Testis (tissue), 3 donors: Measurements from ENCODE around the gene XRCC4. TPM values are rescaled to one million over a fixed set of nuclear protein-coding genes. Genes with fewer than 3 reads are reported as not detected.

ENCODE experiments used
- DNase-seq: peaks from one replicate; pipeline ENCODE4 v3.0.0-alpha.2; 2019
- H3K27ac ChIP-seq, 2 donors: fragments of 200-600 bp; sonication (generic); one replicate each; pipeline ENCODE4 v1.5.1; 2019
- H3K27me3 ChIP-seq: fragments of 200-600 bp; sonication (generic); one replicate; pipeline ENCODE4 v1.5.1; 2019
- H3K36me3 ChIP-seq: fragments of 200-600 bp; sonication (generic); one replicate; pipeline ENCODE4 v1.5.1; 2017; ENCODE audit warnings: low read depth; ENCODE audit errors: missing control alignments
- H3K4me1 ChIP-seq: fragments of 200-600 bp; sonication (generic); one replicate; pipeline ENCODE4 v1.5.1; 2019
- H3K4me3 ChIP-seq, 2 donors: fragments of 200-600 bp; sonication (generic); one replicate each; pipeline ENCODE4 v1.5.1; 2017 to 2019
- H3K9me3 ChIP-seq: fragments of 200-600 bp; sonication (generic); one replicate; pipeline ENCODE4 v1.5.1; 2017
- CTCF ChIP-seq, 3 experiments: fragments of 450-650 bp in 2 of 3; fragments of 200-600 bp in 1 of 3; sonication (generic) in 1 of 3; IDR thresholded peaks; one replicate each; pipeline ENCODE4 v1.5.1; 2016 to 2019; ENCODE audit warnings: antibody characterized with exemption in 3 of 3, mild to moderate bottlenecking in 2 of 3, moderate library complexity in 1 of 3
- POLR2A ChIP-seq: fragments of 450-650 bp; IDR thresholded peaks from one replicate; pipeline ENCODE4 v1.6.1; 2017; ENCODE audit warnings: antibody characterized with exemption, mild to moderate bottlenecking, moderate library complexity
- WGBS, 2 donors: methylation state at CpG; one replicate each; pipeline ENCODE4 v1.1.5; 2018; 5-methylcytosine and 5-hydroxymethylcytosine counted together
- intact Hi-C: fragments of 100-400 bp; cut with DNase I; formaldehyde crosslinking; loops from one replicate; pipeline ENCODE4 v1.15.1; 2023; ENCODE audit warnings: low total_unique reads
- polyA plus RNA-seq: library from polyadenylated mRNA; stranded (reverse); fragments of 350-450 nt; fragmentation: Illumina TruSeq; extraction: RNeasy Lipid Tissue Mini Kit (QIAGEN cat#74804); gene quantifications from one replicate; pipeline ENCODE4 v1.2.3, GENCODE V29; 2014; ENCODE audit warnings: low read depth, low replicate concordance; ENCODE audit not compliant: insufficient read depth
- total RNA-seq, 2 donors: library from RNA; depleted of rRNA; stranded (reverse); fragments of >200 nt; gene quantifications; one replicate each; pipeline ENCODE4 v1.2.3, GENCODE V29; 2016

Gene XRCC4
- total and polyA plus RNA-seq, 3 donors from 2014 or later, result 14.2 to 23.3 (median 17.1) TPM

DNA sequence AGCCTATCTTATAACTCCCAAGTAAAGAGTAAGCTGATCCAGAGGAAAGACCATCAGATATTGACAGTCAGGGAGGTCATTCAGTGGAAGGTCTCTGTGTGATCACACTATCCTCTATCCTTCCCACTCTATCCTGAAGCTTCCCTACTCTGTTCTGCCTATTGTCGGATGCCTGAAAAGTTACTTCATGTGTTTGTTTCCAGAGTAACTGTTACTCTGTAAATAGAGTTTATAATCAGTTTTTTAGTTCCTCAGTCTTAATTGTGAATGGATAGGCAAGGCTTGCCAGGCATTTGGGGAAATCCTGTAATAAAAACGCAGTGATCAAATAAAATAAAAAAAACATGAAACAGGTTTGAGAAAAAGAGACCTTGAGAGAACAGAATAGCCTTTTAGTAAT lies 79.8 kb downstream of the XRCC4 start:
- H3K4me1 ChIP-seq, result no peaks in the 10 kb centered on the region
- DNase-seq, result no peak
- WGBS, 2 donors, result 24 to 29% methylated on average over 2 of the region's 2 CpGs
- no peaks in the 10 kb centered on the region for H3K27me3 ChIP-seq
- H3K4me3 ChIP-seq, result no peak overlapping the region
- H3K36me3 ChIP-seq, result no peaks in the 10 kb centered on the region
- TF ChIP-seq POLR2A (no peak), CTCF (IDR thresholded peaks at IDR 0.05) (no peak)
- H3K9me3 ChIP-seq, result no peaks in the 10 kb centered on the region
- H3K27ac ChIP-seq, result no peak overlapping the region
- intact Hi-C loops, result no loop called here

GRCh38 chr5:83162601-83163000 lies 85.3 kb downstream of the XRCC4 start:
- H3K4me1 ChIP-seq, result no peaks in the 10 kb centered on the region
- no peak for DNase-seq
- no peaks in the 10 kb centered on the region for H3K27me3 ChIP-seq
- no peak overlapping the region for H3K4me3 ChIP-seq
- H3K27ac ChIP-seq, result no peak overlapping the region
- TF ChIP-seq POLR2A, result no peak
- no peak for TF ChIP-seq CTCF (IDR thresholded peaks at IDR 0.05)
- intact Hi-C loops, result no loop called here
- no peaks in the 10 kb centered on the region for H3K9me3 ChIP-seq
- 59 to 79% methylated on average over 3 of the region's 3 CpGs for WGBS, 2 donors
- no peaks in the 10 kb centered on the region for H3K36me3 ChIP-seq

DNA sequence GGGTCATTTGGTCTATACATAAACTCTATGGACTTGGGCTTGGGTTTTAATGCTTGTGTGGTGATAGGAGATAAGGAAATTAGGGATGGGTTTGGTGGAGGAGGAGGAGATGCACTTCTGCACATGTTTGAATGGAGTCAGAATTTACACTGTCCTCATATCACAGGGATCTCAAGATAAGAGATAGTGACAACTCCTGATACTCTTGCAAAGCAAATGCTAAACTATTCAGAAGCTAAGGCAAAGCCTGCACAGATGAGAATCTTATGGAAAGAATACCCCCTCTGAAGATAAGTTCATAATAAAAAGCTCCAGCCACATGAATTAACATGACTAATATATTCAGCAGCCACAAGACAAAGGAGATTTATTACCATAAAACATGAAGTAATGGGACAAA lies 90.2 kb downstream of the XRCC4 start:
- no peak overlapping the region for H3K27ac ChIP-seq
- DNase-seq, result no peak
- no peak overlapping the region for H3K4me3 ChIP-seq
- intact Hi-C loops, result no loop called here
- H3K27me3 ChIP-seq, result no peaks in the 10 kb centered on the region
- H3K4me1 ChIP-seq, result peaks cover 3% of the 10 kb centered on the region
- no peaks in the 10 kb centered on the region for H3K9me3 ChIP-seq
- no peaks in the 10 kb centered on the region for H3K36me3 ChIP-seq
- no peak for TF ChIP-seq POLR2A

DNA sequence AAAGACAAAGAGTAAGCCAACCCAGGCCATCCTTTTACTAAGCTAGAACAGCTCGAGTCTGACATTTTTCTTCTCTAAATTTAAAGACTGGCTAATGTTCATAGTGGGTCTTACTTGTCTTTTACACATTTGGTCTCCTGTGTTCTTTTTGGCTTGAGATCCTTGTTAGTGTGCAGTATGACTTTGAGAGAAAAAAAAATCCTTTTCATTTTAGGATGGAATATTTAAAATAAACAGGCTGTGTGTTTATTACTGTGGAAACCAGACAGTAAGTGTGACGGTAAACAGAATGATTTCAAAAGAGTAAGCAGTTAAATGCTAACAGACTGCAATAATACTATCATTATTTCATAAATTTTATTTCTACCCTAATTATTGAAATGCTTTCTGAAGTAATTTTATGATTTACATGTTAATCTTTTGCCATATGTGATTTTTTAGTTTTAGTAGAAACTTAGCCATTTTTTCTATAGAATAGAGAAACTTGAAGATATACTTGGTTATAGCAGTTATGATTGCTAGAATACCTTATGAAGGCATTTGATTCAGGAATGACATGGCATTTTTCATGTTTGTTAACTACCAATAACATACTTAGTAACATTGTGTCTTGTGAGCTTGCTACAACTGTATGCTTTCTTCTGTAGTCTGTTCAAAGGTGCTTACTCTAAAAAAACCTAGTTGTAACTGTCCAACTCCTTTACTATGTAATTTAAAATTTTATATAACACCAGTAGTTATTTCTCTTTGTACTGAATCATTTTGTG lies 92.4 kb downstream of the XRCC4 start:
- Histone ChIP-seq H3K27ac (no peak overlapping the region), H3K36me3 (no peaks in the 10 kb centered on the region), H3K4me1 (peaks cover 3% of the 10 kb centered on the region), H3K9me3 (no peaks in the 10 kb centered on the region), H3K27me3 (no peaks in the 10 kb centered on the region), H3K4me3 (no peak overlapping the region)
- no peak for DNase-seq
- 88 to 90% methylated on average over 2 of the region's 2 CpGs for WGBS, 2 donors
- TF ChIP-seq POLR2A (no peak), CTCF (IDR thresholded peaks at IDR 0.05) (no peak)
- intact Hi-C loops, result no loop called here

DNA sequence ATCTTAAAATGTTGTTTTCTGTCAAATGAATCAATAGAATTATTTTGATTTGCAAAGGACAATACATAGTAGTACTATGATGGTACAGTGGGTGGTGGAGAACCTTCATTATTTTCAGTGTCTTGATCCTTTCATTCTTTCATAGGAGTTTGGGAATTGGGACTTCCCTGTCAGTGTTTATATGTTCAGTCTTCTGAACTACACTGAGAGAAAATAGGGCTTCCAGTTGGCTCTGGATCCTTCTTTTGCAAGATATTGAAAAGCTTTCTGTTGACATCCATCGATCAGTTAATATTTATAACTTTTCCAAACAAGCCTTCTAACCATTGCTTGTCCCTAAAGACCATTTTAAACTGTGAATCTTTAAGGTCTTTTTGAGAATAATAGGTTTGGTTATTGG lies 94.7 kb downstream of the XRCC4 start:
- TF ChIP-seq CTCF (IDR thresholded peaks at IDR 0.05), result no peak
- no peak for TF ChIP-seq POLR2A
- WGBS, 2 donors, result 85 to 97% methylated on average over 1 of the region's 1 CpG

More for the DNA sequence above, 94.7 kb downstream of the XRCC4 start:
- Histone ChIP-seq H3K27me3 (no peaks in the 10 kb centered on the region), H3K27ac (no peak overlapping the region), H3K9me3 (no peaks in the 10 kb centered on the region), H3K4me1 (peaks cover 3% of the 10 kb centered on the region), H3K4me3 (no peak overlapping the region), H3K36me3 (no peaks in the 10 kb centered on the region)
- intact Hi-C loops, result no loop called here
- DNase-seq, result no peak
